K562 (cell line): ENCODE measurements around the gene RAD51D.

Source experiments
- CBX8 ChIP-seq: fragments of 200-600 bp; sonication (generic); IDR thresholded peaks from 2 replicates; pipeline ENCODE4 v1.6.1; 2012; ENCODE audit warnings: borderline replicate concordance, mixed run types, low read depth, mild to moderate bottlenecking, moderate library complexity, mixed read lengths, low read length, control low read depth, inconsistent platforms; ENCODE audit not compliant: poor library complexity, severe bottlenecking; ENCODE audit errors: extremely low read depth
- EGR1 ChIP-seq: fragments of 450-650 bp; conservative IDR thresholded peaks from 2 replicates; pipeline ENCODE4 v1.6.1; 2017; ENCODE audit warnings: mild to moderate bottlenecking
- EZH2 ChIP-seq: IDR thresholded peaks from 2 replicates; pipeline ENCODE4 v1.6.1; 2012; ENCODE audit warnings: low read depth, mild to moderate bottlenecking, inconsistent platforms, low read length, borderline replicate concordance
- HNRNPK ChIP-seq: fragments of 200-400 bp; formaldehyde crosslinking; IDR thresholded peaks from one replicate; pipeline ENCODE4 v1.6.1; 2018; ENCODE audit warnings: mild to moderate bottlenecking, low read depth, low read length; ENCODE audit not compliant: poor library complexity, severe bottlenecking
- KHSRP ChIP-seq: fragments of 450-650 bp; IDR thresholded peaks from 2 replicates; pipeline ENCODE4 v1.6.1; 2017
- TARDBP ChIP-seq: fragments of 450-650 bp; IDR thresholded peaks from 2 replicates; pipeline ENCODE4 v1.6.1; 2016
- YY1 ChIP-seq, 3 experiments: IDR thresholded peaks; 2 replicates each; pipeline ENCODE4 v1.6.1; 2011; ENCODE audit warnings: low read length in 2 of 3, mild to moderate bottlenecking in 2 of 3, moderate library complexity in 2 of 3, borderline replicate concordance in 1 of 3, control low read depth in 1 of 3, low read depth in 1 of 3; ENCODE audit not compliant: insufficient read depth in 3 of 3, insufficient replicate concordance in 2 of 3, control insufficient read depth in 1 of 3, insufficient read length in 1 of 3; ENCODE audit errors: extremely low read depth in 1 of 3
- ZNF263 ChIP-seq: sonication (generic); formaldehyde crosslinking; IDR thresholded peaks from 2 replicates; pipeline ENCODE4 v1.8.0; 2022; ENCODE audit warnings: mild to moderate bottlenecking, missing genetic modification reagents, borderline replicate concordance
- ZNF561 ChIP-seq: fragments of 450-650 bp; formaldehyde crosslinking; conservative IDR thresholded peaks from 2 replicates; pipeline ENCODE4 v1.4.0; 2020; ENCODE audit warnings: mild to moderate bottlenecking, moderate library complexity
- TF ChIP-seq, protein P1 (sequence below), 2 experiments: fragments of 450-650 bp in 1 of 2; sonication (generic) in 1 of 2; formaldehyde crosslinking in 1 of 2; IDR thresholded peaks; 2 replicates each; pipeline versions ENCODE4 v1.7.1 to v1.9.0; 2016 to 2022; ENCODE audit warnings: inconsistent platforms in 1 of 2, mild to moderate bottlenecking in 1 of 2, missing genetic modification reagents in 1 of 2

DNA sequence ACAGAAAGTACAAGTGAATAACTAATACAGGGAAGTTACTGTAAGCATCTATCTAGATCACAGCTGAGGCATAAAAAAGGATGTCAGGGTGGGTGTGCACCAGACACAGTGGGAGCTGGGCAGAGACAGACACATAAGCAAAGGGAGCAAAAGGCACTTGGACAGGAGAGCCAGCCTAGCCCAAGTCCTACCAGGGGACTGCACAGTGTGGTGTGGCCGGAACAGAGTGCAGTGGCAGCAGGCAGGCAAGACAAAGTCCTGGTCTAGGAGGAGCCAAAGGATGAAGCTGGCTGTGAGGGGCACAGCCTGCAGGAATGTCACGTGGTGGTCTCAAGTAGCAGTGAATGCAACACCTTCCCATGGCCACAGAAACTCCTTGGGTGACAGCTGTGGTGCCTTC lies 21.9 kb downstream of the RAD51D start:
- TF ChIP-seq KHSRP (no peak), ZNF561 (CRISPR knock-in tag) (no peak), EZH2 (no peak), EGR1 (no peak), HNRNPK (no peak), YY1 (IDR thresholded peaks at IDR 0.05; ENCODE audit: borderline replicate concordance in 1 of 3, control insufficient read depth in 1 of 3, extremely low read depth in 1 of 3, insufficient read depth in 3 of 3, insufficient read length in 1 of 3, insufficient replicate concordance in 2 of 3, low read depth in 1 of 3, low read length in 2 of 3) (no peak), CBX8 (no peak), TARDBP (no peak), ZNF263 (CRISPR knock-in tag) (no peak)
- TF ChIP-seq, protein P1, sequence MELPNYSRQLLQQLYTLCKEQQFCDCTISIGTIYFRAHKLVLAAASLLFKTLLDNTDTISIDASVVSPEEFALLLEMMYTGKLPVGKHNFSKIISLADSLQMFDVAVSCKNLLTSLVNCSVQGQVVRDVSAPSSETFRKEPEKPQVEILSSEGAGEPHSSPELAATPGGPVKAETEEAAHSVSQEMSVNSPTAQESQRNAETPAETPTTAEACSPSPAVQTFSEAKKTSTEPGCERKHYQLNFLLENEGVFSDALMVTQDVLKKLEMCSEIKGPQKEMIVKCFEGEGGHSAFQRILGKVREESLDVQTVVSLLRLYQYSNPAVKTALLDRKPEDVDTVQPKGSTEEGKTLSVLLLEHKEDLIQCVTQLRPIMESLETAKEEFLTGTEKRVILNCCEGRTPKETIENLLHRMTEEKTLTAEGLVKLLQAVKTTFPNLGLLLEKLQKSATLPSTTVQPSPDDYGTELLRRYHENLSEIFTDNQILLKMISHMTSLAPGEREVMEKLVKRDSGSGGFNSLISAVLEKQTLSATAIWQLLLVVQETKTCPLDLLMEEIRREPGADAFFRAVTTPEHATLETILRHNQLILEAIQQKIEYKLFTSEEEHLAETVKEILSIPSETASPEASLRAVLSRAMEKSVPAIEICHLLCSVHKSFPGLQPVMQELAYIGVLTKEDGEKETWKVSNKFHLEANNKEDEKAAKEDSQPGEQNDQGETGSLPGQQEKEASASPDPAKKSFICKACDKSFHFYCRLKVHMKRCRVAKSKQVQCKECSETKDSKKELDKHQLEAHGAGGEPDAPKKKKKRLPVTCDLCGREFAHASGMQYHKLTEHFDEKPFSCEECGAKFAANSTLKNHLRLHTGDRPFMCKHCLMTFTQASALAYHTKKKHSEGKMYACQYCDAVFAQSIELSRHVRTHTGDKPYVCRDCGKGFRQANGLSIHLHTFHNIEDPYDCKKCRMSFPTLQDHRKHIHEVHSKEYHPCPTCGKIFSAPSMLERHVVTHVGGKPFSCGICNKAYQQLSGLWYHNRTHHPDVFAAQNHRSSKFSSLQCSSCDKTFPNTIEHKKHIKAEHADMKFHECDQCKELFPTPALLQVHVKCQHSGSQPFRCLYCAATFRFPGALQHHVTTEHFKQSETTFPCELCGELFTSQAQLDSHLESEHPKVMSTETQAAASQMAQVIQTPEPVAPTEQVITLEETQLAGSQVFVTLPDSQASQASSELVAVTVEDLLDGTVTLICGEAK (IDR thresholded peaks at IDR 0.05) = no peak
- TF ChIP-seq, protein P1 (CRISPR knock-in tag; IDR thresholded peaks at IDR 0.05) = no peak
